Smooth muscle cell (in vitro differentiated cells): ENCODE data around the gene MOGAT1. TPM values are rescaled to one million over a fixed set of nuclear protein-coding genes. Genes with fewer than 3 reads are reported as not detected.

ENCODE experiments used
- DNase-seq: peaks from one replicate; lab custom pipeline; 2025; ENCODE audit not compliant: unreplicated experiment; lab: John Stamatoyannopoulos, UW
- H2AFZ ChIP-seq: fragments of 200-600 bp; sonication (generic); 2 replicates; pipeline ENCODE4 v1.6.0; 2016; ENCODE audit warnings: antibody characterized with exemption, low read depth, mild to moderate bottlenecking
- H3F3A ChIP-seq: fragments of 200-600 bp; sonication (generic); 2 replicates; pipeline ENCODE4 v1.6.0; 2017; ENCODE audit warnings: antibody characterized with exemption, low read depth
- H3K27ac ChIP-seq: fragments of 200-600 bp; sonication (generic); 2 replicates; pipeline ENCODE4 v1.5.1; 2016; ENCODE audit warnings: low read depth, mild to moderate bottlenecking
- H3K27me3 ChIP-seq: fragments of 200-600 bp; sonication (generic); 2 replicates; pipeline ENCODE4 v1.6.1; 2016; ENCODE audit warnings: low read depth, mild to moderate bottlenecking
- H3K36me3 ChIP-seq: fragments of 200-600 bp; sonication (generic); 2 replicates; pipeline ENCODE4 v1.5.1; 2016; ENCODE audit warnings: low read depth
- H3K4me1 ChIP-seq: fragments of 200-600 bp; sonication (generic); 2 replicates; pipeline ENCODE4 v1.5.1; 2016; ENCODE audit warnings: low read depth
- H3K4me2 ChIP-seq: fragments of 200-600 bp; sonication (generic); 2 replicates; pipeline ENCODE4 v1.6.0; 2016; ENCODE audit warnings: mild to moderate bottlenecking
- H3K4me3 ChIP-seq: fragments of 200-600 bp; sonication (generic); 2 replicates; pipeline ENCODE4 v1.5.1; 2016; ENCODE audit warnings: mild to moderate bottlenecking
- H3K79me2 ChIP-seq: fragments of 200-600 bp; sonication (generic); 2 replicates; pipeline ENCODE4 v1.6.0; 2016; ENCODE audit warnings: low read depth, mild to moderate bottlenecking
- H3K9ac ChIP-seq: fragments of 200-600 bp; sonication (generic); 2 replicates; pipeline ENCODE4 v1.6.0; 2016; ENCODE audit warnings: low read depth
- H3K9me3 ChIP-seq: fragments of 200-600 bp; sonication (generic); replicated peaks from 2 replicates; pipeline ENCODE4 v1.5.1; 2016; ENCODE audit warnings: low read depth
- H4K20me1 ChIP-seq: fragments of 200-600 bp; sonication (generic); 2 replicates; pipeline ENCODE4 v1.6.0; 2016; ENCODE audit warnings: low read depth
- WGBS: methylation state at CpG from one replicate; pipeline ENCODE4 v1.1.7; 2016; ENCODE audit warnings: low lambda C conversion rate; 5-methylcytosine and 5-hydroxymethylcytosine counted together
- polyA plus RNA-seq: library from polyadenylated mRNA; unstranded; fragments of >200 nt; fragmentation: Nextera tagmentation; extraction: Ambion mirVana; gene quantifications from 2 replicates; pipeline ENCODE4 v1.2.1, GENCODE V29; 2016
- total RNA-seq: library from RNA; depleted of rRNA; stranded (reverse); fragments of >200 nt; gene quantifications from 2 replicates; pipeline ENCODE4 v1.2.3, GENCODE V29; 2014
- TF ChIP-seq, protein P1 (sequence below): fragments of 200-600 bp; sonication (generic); IDR thresholded peaks from 2 replicates; pipeline ENCODE4 v1.5.1; 2017; ENCODE audit warnings: borderline replicate concordance, mild to moderate bottlenecking, antibody characterized with exemption; ENCODE audit not compliant: insufficient read depth, poor library complexity, severe bottlenecking

MOGAT1 gene
- total and polyA plus RNA-seq, 2 experiments from 2014 or later: 0.25 TPM; not detected in 1

GRCh38 chr2:222722327-222722946 lies 51.0 kb downstream of the MOGAT1 start:
- H3K36me3 ChIP-seq: no peaks in the 10 kb centered on the region
- no peaks in the 10 kb centered on the region for H3K79me2 ChIP-seq
- H3K4me2 ChIP-seq: no peak overlapping the region
- H3K4me3 ChIP-seq: no peak overlapping the region
- 28% methylated on average over 2 of the region's 2 CpGs for WGBS
- no peaks in the 10 kb centered on the region for H3K4me1 ChIP-seq
- TF ChIP-seq, protein P1, sequence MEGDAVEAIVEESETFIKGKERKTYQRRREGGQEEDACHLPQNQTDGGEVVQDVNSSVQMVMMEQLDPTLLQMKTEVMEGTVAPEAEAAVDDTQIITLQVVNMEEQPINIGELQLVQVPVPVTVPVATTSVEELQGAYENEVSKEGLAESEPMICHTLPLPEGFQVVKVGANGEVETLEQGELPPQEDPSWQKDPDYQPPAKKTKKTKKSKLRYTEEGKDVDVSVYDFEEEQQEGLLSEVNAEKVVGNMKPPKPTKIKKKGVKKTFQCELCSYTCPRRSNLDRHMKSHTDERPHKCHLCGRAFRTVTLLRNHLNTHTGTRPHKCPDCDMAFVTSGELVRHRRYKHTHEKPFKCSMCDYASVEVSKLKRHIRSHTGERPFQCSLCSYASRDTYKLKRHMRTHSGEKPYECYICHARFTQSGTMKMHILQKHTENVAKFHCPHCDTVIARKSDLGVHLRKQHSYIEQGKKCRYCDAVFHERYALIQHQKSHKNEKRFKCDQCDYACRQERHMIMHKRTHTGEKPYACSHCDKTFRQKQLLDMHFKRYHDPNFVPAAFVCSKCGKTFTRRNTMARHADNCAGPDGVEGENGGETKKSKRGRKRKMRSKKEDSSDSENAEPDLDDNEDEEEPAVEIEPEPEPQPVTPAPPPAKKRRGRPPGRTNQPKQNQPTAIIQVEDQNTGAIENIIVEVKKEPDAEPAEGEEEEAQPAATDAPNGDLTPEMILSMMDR: no peak
- H3K9me3 ChIP-seq: no peaks in the 10 kb centered on the region
- no peaks in the 10 kb centered on the region for H3K27me3 ChIP-seq
- H3K27ac ChIP-seq: peak overlapping the region; percentile 52
- DNase-seq: no peak
- H3K9ac ChIP-seq: no peak overlapping the region
- H4K20me1 ChIP-seq: no peaks in the 10 kb centered on the region
- peak overlapping the region; percentile 24 for H2AFZ ChIP-seq
- peaks cover 8% of the 10 kb centered on the region for H3F3A ChIP-seq

- TF ChIP-seq, protein P1: no peak
- Histone ChIP-seq H3K36me3 (no peaks in the 10 kb centered on the region), H3K4me2 (no peak overlapping the region), H3K9me3 (no peaks in the 10 kb centered on the region), H3K79me2 (no peaks in the 10 kb centered on the region), H3K9ac (no peak overlapping the region), H2AFZ (no peak overlapping the region), H3K27ac (no peak overlapping the region), H3F3A (peaks cover 8% of the 10 kb centered on the region), H3K27me3 (no peaks in the 10 kb centered on the region), H3K4me3 (no peak overlapping the region), H4K20me1 (no peaks in the 10 kb centered on the region), H3K4me1 (no peaks in the 10 kb centered on the region)
- DNase-seq: no peak
Measured at GRCh38 chr2:222724208-222724607, 52.8 kb downstream of the MOGAT1 start.

GRCh38 chr2:222728621-222729020 lies 57.2 kb downstream of the MOGAT1 start:
- no peaks in the 10 kb centered on the region for H3K27me3 ChIP-seq
- H3F3A ChIP-seq: no peaks in the 10 kb centered on the region
- H3K79me2 ChIP-seq: no peaks in the 10 kb centered on the region
- TF ChIP-seq, protein P1: no peak
- H2AFZ ChIP-seq: no peak overlapping the region
- no peak for DNase-seq
- WGBS: 91% methylated on average over 3 of the region's 3 CpGs
- H4K20me1 ChIP-seq: no peaks in the 10 kb centered on the region
- H3K4me1 ChIP-seq: no peaks in the 10 kb centered on the region
- H3K4me2 ChIP-seq: no peak overlapping the region
- no peak overlapping the region for H3K9ac ChIP-seq
- H3K36me3 ChIP-seq: no peaks in the 10 kb centered on the region
- no peak overlapping the region for H3K27ac ChIP-seq
- H3K9me3 ChIP-seq: no peaks in the 10 kb centered on the region
- H3K4me3 ChIP-seq: no peak overlapping the region

DNA sequence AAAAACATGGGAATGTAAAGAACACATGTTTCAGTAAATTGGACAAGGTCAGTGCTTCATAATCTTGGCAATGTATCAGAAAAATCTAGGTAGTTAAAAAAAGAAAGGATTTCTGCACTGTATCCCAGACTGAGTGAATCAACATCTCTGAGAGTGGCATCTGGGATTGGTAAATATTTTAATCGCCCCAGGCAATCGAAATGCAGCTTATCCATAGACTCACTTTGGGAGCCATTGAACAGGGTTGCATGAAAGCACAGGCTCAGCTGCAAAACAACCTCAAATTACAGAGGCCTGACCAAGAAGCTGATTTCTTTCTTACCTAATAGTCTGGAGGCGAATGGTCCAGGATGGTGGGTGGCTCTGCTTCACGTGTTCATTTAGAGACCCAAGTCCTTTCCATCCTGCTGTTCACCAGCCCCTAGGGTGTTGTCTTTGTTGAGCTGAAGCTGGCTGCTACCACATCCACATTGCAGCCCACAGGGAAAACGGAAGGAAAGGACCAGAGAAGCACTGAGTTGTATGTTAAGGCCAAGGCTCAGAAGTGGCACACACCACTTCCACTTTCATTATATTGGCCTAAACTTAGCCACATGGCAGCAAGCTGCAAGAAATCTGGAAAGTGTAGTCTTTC lies 59.0 kb downstream of the MOGAT1 start:
- no peak overlapping the region for H3K9ac ChIP-seq
- H4K20me1 ChIP-seq: no peaks in the 10 kb centered on the region
- H3K79me2 ChIP-seq: no peaks in the 10 kb centered on the region
- TF ChIP-seq, protein P1: no peak
- 90% methylated on average over 5 of the region's 5 CpGs for WGBS
- H3K27me3 ChIP-seq: no peaks in the 10 kb centered on the region
- DNase-seq: no peak
- H3K4me2 ChIP-seq: no peak overlapping the region
- H2AFZ ChIP-seq: no peak overlapping the region
- no peaks in the 10 kb centered on the region for H3K36me3 ChIP-seq
- no peaks in the 10 kb centered on the region for H3K4me1 ChIP-seq
- no peaks in the 10 kb centered on the region for H3K9me3 ChIP-seq
- no peak overlapping the region for H3K27ac ChIP-seq
- H3F3A ChIP-seq: no peaks in the 10 kb centered on the region
- no peak overlapping the region for H3K4me3 ChIP-seq
